ENCODE measurements around the gene SMYD5. TPM values are rescaled to one million over a fixed set of nuclear protein-coding genes. Genes with fewer than 3 reads are reported as not detected.

The SMYD5 gene
- total RNA-seq, 3 donors from 2014 or later, result 10.5 to 20.0 (median 16.0) TPM

GRCh38 chr2:73269686-73270465 lies 55.8 kb downstream of the SMYD5 start:
- intact Hi-C loops (cut with DNase I, micrococcal nuclease), result no loop called here
- Histone ChIP-seq H3K4me1 (ENCODE audit: low read depth) (peaks cover 10% of the 10 kb centered on the region), H3K36me3 (ENCODE audit: low read depth) (no peaks in the 10 kb centered on the region), H3K9me3 (no peaks in the 10 kb centered on the region), H3K4me3 (peak overlapping the region; percentile 17)
- TF ChIP-seq, protein P1, sequence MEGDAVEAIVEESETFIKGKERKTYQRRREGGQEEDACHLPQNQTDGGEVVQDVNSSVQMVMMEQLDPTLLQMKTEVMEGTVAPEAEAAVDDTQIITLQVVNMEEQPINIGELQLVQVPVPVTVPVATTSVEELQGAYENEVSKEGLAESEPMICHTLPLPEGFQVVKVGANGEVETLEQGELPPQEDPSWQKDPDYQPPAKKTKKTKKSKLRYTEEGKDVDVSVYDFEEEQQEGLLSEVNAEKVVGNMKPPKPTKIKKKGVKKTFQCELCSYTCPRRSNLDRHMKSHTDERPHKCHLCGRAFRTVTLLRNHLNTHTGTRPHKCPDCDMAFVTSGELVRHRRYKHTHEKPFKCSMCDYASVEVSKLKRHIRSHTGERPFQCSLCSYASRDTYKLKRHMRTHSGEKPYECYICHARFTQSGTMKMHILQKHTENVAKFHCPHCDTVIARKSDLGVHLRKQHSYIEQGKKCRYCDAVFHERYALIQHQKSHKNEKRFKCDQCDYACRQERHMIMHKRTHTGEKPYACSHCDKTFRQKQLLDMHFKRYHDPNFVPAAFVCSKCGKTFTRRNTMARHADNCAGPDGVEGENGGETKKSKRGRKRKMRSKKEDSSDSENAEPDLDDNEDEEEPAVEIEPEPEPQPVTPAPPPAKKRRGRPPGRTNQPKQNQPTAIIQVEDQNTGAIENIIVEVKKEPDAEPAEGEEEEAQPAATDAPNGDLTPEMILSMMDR (IDR thresholded peaks at IDR 0.05), result no peak
- ATAC-seq (no peak), DNase-seq (no peak)

DNA sequence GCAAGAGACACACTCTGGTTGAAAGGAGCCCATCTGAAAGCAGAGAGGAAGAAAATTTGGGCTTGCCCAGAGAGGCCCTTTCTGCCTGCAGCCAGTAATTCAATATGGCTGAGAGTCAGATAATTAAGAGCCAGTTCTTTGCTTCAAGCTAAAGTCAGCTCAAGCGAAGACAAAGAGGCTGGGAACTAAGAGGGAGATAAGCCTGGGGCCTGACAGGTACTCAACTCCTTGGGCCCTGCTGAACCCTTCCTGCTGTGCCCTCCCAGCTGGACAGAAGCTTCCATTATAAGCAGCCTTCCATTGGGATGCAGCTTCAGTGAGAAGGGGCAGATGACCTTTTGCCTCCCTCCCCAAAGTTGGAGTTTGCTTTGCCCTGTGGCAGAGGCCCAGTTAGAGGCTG lies 58.2 kb downstream of the SMYD5 start:
- Histone ChIP-seq H3K4me1 (ENCODE audit: low read depth) (peaks cover 10% of the 10 kb centered on the region), H3K36me3 (ENCODE audit: low read depth) (no peaks in the 10 kb centered on the region), H3K9me3 (no peaks in the 10 kb centered on the region), H3K4me3 (no peak overlapping the region)
- DNase-seq (no peak), ATAC-seq (no peak)
- intact Hi-C loops (cut with DNase I, micrococcal nuclease), result no loop called here
- TF ChIP-seq, protein P1 (IDR thresholded peaks at IDR 0.05), result no peak

Other genes with a start within 250 kb of the SMYD5 start
- 10 to 100 TPM; 22.2 to 30.9 (median 27.5) TPM for gene SFXN5, start 142.5 kb upstream of the SMYD5 start, total RNA-seq
- gene RAB11FIP5, start 101.3 kb upstream of the SMYD5 start, total RNA-seq, result 10 to 100 TPM; 17.8 to 27.9 (median 18.3) TPM
- not detected for gene NOTO, start 11.7 kb upstream of the SMYD5 start, total RNA-seq
- gene PRADC1, start 19.0 kb downstream of the SMYD5 start, total RNA-seq, result 10 to 100 TPM; 30.4 to 37.4 (median 34.6) TPM
- gene CCT7, start 20.1 kb downstream of the SMYD5 start, total RNA-seq, result 100 to 1,000 TPM; 132 to 207 (median 144) TPM
- 1 to 10 TPM; 2.0 to 4.8 (median 2.9) TPM for gene FBXO41, start 70.2 kb downstream of the SMYD5 start, total RNA-seq
- gene EGR4, start 79.3 kb downstream of the SMYD5 start, total RNA-seq, result not detected
- 10 to 100 TPM; 18.3 to 26.6 (median 21.5) TPM for gene ALMS1, start 171.6 kb downstream of the SMYD5 start, total RNA-seq